DMS53 treated with DMSO at 0.1 percent for 48 hours (cell line): ENCODE data around the gene B3GNT2.
"Not testable (repeated sequence)": the region's sequence is repeated elsewhere in the genome, so short reads cannot be mapped to it uniquely, and the experiment has no call there.

ENCODE experiments used
- DNase-seq: peaks from one replicate; lab custom pipeline; 2025; ENCODE audit not compliant: unreplicated experiment; lab: John Stamatoyannopoulos, UW

B3GNT2 gene

DNA sequence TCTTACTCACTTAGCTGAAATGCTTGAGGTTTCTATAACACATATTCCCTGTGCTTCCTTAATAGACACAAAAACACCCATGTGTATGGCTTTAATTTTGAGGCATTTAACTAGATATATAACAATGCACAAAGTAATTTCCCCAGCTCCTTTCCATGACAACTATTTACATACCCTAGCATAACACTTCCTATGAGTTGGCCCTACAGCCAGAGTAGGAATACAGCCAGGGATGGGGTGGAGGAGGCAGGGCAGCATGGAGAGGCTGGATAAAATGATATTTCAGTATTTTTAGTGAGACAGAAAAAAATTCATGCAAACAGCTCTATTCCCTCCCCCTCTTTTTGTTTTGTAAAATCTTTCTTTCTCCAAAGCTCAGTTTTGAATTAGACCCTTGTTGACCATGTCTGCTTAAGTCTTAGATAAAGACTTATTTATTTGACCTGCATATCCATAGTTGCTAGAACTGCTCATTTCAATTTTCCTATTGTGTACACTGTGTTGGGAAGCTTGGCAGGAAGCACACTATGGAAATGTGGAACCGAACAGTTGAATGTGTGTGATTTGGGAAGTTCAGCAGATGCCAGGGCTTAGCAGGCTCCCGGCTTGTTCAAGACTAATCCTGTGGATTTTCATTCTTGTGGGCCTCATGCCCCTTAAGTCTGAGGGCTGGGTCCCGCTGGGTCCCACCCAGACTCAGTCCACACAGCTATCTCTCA lies 11.2 kb upstream of the B3GNT2 start:
- DNase-seq, result no peak

DNA sequence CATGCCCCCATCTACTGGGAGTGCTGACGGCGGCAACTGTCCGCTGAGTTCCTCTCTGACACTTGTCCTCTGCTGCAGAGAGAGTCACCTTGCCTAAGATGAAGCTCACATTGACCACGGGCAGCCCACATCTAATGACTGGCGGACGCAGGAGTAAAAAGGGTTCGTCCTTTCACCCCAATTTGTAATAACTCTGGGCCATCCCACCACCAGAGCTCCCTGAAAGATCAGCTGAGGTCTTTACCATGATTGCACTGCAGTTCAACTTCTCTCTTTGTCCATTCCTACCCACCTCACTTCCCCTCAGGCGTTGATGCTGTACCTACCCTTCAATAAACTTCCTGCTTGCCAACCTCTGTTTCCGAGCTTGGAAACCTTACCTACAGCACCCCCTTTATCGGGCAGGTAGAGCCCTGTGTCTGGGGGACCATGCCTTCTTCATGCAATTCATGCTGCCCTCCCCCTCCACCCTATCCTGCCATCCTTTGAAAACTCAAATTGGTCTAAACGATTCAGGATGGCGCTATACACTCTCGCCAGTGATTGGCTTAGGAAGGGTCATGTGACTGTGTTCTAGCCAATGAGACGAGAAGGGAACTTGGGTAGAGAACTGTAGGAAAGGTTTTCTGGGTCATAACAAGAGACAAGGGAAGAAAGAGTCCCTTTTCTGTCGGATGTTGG lies 10.3 kb upstream of the B3GNT2 start:
- no peak for DNase-seq

DNA sequence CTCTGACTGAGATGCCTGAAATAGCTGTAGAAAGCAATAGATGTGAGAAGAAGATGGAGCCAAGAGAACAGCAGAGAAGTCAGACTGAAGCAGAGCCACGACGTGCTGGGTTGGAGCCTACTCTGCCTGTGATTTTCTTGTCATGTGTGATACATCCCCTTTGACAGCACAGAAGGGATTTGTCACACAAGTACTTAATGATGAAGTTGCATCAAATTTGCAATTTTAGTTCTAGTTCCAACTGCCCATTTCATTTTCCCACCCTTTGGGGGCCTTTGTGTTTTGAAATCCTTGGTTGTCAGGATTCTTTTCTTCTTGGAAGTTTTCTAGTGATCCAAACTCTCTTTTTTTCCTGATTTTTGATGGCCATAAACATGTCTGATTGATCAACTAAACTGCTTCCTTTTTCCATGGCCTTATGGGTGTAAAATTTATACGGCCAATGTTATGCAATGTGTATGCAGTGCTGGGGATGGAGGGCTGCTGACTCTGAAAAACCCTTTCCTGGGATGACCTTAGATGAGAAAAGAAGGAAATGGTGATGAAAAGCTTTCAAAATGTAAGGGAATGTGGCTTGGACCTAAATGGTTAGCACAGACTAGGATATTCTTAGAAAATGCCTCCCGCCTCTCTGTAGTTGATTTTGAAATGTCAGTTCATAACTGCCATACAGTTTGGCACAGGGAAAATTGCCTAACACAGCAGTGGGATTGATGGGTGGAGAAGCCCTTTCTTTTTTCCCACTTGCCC lies 9.6 kb upstream of the B3GNT2 start:
- DNase-seq, result no peak

DNA sequence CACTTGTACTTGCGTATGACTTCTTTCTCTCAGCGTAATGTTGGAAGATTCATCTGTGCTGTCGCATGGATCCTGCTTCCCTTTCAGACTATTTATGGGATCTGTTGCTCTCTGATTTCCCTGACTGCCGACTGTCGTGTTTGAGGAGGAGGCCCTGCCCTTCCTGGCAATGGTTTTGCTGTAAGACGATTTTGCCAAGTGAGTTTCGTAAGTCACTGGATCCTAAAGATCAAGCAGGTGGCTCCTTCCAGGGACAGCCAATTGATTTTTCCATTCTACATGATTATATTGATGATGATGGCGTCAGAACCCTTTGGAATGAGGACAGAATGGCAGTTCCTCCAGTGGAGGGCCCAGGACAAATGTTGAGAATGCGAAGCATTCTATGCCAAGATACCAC lies 8.7 kb upstream of the B3GNT2 start:
- DNase-seq, result no peak

DNA sequence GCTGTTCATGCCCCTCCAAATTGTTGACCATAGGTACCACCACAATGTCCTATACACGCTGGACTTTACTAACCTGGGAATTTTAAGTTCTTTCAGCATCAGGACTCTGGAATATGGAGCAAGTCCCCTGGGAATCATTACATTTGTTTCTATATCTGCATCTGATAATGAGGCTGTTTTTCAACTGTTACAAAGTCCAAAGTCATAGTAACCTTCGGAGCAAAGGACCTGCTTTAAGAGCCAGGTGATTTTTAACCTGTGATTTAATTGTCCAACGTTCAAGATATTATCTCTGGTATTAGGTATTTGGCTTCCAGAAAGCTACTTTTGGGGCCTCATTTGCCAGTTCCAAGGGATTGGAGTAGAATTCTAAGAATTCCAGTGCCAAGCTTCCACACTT lies 7.5 kb upstream of the B3GNT2 start:
- DNase-seq, result no peak

DNA sequence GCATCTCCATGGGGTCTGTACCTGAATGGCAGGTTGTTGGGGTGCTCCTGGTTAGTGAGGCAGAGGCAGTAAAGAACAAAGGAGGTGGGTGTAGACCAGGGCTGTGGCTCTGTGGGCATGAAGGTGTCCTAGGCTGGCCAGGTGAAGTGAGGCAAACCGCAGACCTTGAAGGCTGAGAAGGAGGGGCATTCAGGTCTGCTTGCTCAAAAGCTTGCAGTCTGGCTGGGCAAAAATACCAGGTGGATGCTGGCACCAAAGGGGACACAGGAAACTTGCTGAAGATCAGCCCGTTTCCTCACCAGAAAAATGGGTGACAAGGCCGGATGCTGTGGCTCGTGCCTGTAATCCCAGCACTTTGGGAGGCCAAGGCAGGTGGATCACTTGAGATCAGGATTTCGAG lies 6.7 kb upstream of the B3GNT2 start:
- DNase-seq, result no peak

DNA sequence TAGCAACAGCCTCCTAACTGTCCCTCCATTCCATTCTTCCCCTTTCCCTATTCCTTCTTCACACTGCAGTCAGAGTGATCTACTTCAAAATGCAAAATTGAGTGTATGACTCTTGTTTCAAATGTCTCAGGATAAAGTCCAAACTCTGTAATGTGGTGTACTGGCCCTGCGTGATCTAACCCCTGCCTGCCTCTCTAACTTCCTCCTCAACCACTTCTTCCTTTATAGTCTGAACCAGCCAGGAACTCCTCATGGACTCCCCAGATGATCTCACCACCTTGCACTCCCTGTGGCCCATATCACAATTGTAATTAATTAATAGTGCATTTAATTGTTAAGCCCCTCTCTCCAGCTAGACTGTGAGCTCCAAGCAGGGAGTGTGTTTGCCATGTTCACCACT lies 3.1 kb upstream of the B3GNT2 start:
- no peak for DNase-seq

DNA sequence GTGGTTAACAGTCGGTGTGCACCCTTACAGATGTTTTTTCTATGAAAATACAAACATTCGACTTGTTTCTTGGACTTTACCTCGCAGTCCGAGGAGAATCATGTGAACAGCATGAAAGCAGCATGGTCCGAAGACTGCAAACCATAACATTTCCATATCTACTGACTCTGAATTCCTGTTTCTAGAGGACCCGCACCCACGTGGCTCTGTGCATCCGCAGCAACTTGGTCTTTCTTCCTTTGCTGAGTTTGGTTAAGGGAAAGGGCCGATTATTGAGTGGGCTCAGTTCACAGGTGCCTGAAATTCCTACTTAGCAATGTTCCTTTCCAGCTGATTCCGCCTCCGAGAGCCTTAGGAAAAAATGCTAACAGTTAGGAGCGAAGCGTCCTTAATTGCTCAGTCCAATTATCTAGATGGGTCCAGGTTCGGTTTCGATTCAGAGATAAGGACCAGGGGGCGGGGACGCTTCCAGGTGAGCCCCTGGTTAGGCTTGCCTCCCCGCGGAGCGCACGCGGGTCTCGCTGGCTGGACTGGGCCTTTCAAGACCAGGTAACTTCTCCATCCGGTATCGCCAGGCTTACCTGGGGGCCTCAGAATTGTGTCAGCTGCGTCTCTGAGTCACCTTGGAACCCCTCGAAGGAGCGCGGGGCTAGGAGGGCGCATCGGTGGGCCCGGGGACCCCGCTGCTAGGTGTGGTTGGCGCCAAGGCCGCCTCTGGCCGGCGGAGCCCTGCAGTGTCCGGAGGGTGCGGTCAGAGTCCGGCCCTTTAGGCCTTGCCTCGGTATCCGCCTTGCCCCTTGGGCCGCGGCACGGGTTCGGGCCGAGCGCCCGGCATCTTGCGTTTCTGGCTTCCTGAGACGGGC lies 1.1 kb upstream of the B3GNT2 start:
- DNase-seq, result no peak

DNA sequence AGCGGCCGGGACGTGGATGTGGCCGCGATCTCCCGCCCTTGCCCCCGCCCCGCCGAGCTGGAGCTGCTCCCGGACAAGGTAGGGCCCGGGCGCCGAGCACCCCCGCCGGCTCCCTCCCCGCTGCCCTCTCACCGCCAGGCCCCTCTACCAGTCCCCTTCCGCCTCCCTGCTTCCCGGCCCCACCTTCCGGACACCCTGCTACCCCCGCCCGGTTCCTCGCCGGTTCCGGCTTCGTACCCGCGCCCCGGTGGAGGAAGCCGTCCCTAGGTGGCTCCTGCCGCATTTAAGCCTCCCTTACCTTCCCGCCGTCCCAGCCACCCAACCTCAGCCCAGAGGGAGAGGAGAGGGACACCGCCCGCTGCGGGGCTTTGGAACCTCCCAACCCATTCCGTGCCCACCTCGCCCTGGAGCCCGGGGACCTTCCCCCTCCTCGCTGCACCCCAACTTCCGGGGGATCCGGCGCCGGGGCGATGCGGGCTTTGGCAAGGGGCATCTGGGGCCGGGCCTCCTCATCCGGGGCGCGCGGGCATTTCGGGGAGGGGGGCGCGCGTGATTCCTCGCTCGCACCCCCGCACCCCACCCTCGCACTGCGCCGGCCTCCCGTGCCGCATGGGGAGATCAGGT lies 475 bp downstream of the B3GNT2 start:
- peak; percentile 62 for DNase-seq

DNA sequence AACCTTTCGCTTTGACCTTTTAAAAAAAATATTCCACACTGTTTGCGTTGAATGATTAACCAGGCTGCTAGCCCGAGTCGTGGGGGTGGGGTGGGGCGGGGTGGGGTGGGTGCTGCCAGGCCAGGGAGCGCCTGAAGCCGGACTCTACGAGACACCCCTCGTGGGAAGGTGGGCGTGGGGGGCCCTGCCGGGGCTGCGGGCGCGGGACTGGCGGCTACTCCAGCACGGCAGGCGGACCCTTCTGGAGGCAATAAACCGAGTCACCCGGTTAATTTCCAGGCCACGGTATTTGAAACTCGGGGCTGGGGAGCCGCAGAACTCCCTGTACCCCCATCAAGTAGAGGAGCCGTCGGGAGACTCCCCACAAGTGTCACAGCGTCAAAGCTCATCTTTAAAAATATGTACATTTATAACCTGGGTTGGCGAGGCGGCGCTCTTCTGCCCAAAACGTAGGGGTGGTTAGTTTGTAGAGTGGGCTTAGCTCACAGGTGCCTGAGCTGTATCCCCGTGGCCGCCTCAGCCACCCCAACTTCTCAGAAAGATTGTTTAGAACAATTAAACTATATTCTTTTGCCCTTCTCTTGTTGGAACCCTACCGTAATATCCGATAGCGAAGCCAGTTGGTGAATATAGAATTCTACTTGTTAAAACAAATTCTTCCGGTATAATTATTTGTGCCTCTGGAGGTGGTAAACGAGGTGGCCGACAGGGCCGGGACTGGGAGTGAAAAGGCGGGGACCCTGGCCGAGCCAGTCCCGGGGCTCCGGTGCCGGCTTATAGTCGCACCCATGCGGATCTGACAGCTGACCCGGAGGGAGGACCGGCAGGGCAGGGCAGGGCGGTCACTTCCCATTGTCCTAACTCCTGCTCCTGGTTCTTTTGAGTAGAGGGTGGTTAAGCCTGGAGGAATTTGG lies 1.4 kb downstream of the B3GNT2 start:
- DNase-seq, result peak; percentile 7

DNA sequence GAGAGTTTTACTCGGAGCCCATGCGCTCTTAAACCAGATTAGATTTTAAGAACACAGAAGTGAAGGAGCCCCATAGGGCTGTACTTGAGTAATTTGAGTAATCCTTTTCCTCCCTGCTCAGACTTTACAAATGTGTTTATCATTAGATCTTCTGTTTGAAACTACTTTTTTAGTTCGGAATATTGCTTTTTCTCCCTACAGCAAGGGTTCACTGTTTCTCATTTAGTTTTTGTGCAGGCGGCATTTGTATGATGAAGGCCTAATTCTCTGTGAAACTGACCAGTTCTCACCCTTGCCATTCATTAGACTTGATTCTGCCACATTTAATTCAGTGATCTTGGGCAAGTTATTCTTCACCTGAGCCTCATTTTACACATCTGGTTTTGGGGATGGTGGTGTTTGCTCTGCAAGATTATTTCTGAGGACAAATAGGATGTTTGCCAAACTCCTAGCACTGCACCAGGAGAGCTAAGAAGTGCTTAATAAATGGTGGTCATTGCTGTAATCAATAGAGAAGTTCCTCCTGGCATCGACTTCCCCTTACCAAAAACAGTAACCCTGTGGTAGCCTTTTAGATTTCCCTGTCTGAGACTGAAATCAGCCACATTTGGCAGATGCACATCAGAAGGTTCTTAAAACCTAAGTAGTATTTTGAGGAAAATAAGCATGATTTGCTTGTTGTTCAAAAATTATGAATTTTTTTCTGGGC lies 2.2 kb downstream of the B3GNT2 start:
- DNase-seq, result no peak

DNA sequence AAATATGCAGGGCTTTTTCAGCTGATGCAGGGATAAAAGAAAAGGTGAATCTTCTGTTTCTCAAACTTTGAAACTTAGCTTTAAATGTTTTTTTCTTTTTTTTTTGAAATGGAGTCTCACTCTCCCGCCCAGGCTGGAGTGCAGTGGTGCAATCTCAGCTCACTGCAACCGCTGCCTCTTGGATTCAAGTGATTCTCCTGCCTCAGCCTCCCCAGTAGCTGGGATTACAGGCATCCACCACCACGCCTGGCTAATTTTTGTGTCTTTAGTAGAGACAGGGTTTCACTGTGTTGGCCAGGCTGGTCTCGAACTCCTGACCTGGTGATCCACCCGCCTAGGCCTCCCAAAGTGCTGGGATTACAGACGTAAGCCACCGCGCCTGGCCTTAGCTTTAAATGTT lies 2.9 kb downstream of the B3GNT2 start:
- not testable (repeated sequence) for DNase-seq

DNA sequence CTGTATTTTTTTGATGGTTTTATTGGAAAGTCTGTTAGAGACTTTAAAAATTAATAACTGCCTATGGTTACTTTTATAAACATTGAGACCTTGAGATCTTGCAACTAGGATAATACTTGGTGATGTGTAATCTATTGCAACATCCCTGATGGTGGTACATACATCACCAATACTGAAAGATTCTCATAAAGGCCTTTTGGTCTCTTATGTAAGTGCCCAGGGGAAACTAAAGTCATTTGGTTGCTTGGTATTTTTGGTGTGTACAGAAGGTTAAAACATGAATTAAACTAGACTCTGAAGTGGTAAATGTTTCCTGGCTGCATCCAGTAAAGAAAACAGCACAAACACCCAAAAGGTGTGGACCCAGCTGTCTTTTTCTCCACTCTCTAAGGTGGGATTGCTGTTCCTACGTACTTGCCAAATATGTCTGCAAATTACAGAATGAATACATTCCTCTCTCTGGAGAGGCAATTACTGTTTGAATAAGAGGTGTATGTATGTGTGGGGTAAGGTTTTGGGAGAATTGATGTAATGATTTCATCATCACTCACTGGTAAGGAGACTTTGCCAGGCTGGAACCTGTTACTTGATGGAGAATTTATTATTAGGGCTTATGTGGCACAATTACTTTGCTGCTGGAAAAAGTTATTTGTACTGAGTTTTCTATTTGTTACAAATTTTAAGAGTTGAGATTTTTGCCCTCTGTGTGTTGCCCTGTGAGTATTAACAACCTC lies 3.6 kb downstream of the B3GNT2 start:
- no peak for DNase-seq

DNA sequence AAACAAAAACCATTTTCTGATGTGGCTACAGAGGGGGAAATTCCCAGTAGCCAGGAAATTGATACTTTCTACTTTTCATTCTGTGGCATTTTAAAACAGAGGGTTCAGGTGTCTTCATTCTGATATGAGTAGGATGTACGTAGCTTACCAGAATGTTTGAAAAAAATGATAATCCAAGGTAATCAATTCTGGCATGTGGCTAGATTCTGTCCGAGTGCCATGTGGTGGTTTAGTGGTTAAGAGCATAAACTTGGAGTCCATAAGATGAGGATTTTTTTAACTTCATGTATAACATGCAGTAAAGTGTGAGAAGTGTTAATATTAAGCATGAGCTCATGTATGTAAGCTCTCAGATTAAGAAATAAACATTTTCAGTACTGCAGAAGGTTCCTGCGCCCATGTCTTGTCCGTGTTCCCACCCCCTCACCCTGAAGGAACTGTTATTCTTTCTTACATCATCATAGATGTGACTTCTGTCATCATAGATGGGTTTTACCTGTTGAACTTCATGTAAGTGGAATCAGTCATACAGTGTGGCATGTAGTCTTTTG lies 4.5 kb downstream of the B3GNT2 start:
- DNase-seq, result no peak

DNA sequence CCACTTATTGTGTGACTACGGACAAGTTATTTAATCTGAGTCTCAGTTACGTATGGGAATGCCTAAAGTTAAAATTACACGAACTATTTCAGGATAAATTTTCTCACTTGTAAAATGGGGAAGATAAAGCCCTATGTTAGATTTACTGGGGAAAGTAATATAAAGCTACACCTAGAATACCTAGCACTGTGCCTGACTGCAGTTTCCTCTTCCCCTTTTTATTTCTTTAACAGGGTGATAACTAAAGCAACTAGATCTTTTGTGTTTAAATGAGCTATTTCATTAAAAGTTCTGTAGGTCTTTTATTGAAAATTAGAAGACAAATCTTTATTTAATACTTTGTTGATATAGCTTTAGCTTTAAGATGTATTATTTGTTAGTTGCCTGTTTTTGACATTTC lies 5.0 kb downstream of the B3GNT2 start:
- DNase-seq, result no peak

DNA sequence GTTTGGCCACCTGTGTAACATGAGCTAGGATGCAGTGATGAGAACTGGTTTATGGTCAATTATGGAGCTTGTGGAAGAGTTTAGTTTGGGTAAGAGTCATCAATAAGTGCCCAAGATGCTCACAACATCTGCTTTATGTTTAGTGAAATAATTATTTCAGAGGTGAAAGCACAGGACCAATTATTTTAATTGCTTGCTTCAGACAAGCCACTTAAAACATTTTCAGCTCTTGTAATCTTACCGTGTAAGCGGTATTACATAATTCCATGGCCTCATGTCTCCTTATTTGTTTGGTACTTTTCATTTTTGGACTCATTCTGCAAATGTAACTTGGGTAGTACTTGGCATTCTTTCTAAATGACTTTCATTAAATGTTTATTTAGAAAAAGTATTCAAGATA lies 5.4 kb downstream of the B3GNT2 start:
- no peak for DNase-seq

DNA sequence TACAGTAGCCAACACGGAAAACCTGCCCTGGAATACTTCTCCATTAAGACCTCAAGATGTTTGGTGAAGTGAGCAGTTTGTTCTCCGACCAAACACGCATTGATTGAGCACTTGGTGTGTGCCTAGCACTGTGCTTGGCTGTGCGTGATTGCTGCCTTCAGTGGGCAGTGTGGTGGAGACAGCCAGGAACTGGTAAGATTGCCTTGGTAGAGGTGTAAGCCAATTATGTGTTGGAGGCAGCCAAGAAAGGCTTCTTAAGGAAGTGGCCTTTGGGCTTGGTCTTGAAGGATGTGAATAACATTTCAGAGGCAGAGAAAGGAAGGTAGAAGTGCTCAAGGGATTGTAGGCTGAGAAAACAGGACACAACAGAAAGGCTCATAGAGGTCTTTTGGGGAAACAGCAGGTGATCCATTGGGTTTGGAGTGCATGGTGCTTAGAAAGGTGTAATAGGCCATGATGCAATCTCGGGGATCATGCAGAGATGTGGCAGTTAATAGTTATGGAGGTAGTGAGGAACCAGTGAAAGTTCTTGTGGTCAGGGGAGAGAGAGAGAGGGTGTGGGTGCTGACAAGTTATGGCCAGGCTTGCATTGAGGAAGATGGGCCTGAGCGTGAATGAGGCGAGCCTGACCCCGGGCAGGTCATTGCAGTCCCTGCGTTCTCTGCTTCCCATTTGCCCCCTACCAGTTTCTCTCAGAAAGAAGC lies 6.3 kb downstream of the B3GNT2 start:
- DNase-seq, result no peak

DNA sequence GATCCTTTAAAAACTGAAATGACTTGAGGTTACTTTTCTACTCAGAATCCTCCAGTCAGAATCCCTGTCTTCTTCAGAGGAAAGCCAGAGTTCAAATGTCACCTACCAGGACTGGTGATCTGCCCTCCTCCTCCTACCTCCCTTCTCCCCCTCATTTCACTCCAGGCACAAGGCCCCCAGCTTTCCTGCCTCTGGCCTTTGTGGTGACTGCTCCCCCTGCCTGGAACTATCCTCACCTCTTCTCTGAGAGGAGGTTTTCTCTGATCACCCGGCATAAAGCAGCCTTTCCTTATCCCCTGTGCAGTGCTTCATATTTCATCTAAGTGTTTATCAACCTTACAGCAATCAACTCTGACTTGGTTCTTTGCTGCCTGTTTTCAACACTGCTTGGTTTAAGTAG lies 6.8 kb downstream of the B3GNT2 start:
- no peak for DNase-seq
